HG03378 (cell line): ENCODE measurements around the gene CYP24A1.
A peak's percentile ranks its signal among the peaks of the same experiment; 100 is the strongest.
"Not testable (repeated sequence)": the region's sequence is repeated elsewhere in the genome, so short reads cannot be mapped to it uniquely, and the experiment has no call there.

Source experiments
- ATAC-seq: cut with Tn5 transposase; IDR thresholded peaks from one replicate; pipeline ENCODE4 v1.9.1; 2021; ENCODE audit warnings: mild to moderate bottlenecking, moderate library complexity; ENCODE audit not compliant: unreplicated experiment

CYP24A1 gene

GRCh38 chr20:54134445-54135220 lies 39.2 kb downstream of the CYP24A1 start:
- ATAC-seq = no peak

GRCh38 chr20:54133434-54134427 lies 40.1 kb downstream of the CYP24A1 start:
- no peak for ATAC-seq

DNA sequence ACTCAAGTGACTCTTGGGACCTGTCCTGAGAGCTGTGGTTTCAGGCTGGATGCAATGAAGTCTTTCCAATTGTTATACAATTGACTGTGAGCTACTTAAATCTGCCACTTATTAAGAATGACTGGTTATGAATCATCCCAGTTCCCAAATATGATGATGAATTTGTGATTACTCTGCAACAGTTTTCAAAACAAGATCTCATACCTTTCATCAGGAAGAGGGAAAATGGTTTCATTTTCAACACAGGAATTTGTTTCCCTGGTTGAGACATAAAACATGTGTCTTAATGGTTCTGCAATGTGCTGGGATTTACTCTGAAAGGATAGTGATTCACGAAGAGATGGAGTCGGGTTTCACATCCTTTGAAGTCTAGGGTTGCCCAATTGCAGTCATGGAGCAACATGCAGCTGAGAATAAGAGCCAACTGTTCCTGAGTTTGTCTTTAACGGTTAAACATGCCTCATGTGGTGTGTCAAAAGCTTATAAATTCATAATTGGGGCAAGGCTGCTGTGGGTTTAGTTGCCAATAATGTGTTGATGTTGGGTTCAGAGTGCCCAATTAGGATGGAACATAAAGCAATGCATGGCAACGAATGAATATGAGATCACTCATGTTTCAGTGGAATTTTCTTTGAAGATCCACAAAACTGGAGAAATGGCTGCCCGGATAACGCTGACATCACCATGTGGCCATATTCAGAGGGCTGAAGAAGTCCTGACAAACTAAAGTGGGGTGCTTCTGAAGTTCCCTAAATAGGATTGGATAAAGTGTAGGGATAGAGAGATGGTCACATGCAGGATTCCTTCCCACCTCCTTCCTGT lies 41.0 kb downstream of the CYP24A1 start:
- ATAC-seq = no peak

- ATAC-seq = no peak
These were observed 41.8 kb downstream of the CYP24A1 start for GRCh38 chr20:54131675-54132611.

DNA sequence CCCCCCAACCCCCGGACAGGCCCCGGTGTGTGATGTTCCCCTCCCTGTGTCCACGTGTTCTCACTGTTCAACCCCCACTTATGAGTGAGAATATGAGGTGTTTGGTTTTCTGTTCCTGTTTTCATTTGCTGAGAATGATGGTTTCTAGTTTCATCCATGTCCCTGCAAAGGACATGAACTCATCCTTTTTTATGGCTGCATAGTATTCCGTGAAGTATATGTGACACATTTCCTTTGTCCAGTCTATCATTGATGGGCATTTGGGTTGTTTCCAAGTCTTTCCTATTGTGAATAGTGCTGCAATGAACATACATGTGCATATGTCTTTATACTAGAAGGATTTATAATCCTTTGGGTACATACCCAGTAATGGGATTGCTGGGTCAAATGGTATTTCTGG lies 42.7 kb downstream of the CYP24A1 start:
- ATAC-seq = not testable (repeated sequence)

GRCh38 chr20:54129350-54129749 lies 44.4 kb downstream of the CYP24A1 start:
- no peak for ATAC-seq

GRCh38 chr20:54127855-54128574 lies 45.8 kb downstream of the CYP24A1 start:
- ATAC-seq = no peak

DNA sequence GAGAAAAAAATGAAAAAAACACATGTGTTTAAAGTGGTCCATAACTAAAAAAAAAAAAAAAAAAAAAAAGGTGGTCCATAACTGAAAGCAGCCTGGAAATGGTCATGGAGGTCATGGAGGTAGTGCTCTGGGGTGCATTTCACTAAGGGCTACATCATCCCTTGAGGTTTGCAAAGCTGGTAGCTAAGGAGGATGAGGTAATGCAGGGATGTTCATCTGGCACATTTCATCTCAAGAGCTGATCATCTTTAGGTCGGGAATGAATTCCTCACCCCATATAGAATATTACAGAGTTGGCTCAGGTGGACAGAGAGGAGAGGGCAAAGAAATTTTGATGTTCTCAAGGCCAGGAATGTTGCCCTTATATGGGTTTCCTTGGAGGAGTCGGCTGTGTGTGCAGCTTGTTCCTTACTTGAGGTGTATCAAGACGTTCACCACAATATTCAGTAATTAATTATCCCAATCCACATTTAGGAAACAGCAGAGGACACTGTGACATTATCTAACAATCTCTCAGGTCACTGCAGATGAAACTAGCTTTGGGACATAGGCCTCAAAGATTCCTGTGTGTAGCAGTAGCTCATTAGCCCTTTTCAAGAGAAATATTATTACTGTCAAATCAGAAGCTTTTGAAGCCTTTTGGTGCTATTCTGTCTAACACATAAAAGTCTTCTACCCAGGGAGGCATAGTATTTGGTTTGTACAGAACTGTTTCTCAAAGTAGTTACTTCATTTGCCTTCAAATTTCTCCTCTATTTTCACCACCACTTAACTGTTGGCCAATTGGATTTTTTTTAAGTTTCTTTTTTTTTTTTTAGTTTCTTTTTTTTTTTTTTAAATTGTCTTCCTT lies 46.8 kb downstream of the CYP24A1 start:
- ATAC-seq = no peak

GRCh38 chr20:54126328-54126727 lies 47.5 kb downstream of the CYP24A1 start:
- not testable (repeated sequence) for ATAC-seq

DNA sequence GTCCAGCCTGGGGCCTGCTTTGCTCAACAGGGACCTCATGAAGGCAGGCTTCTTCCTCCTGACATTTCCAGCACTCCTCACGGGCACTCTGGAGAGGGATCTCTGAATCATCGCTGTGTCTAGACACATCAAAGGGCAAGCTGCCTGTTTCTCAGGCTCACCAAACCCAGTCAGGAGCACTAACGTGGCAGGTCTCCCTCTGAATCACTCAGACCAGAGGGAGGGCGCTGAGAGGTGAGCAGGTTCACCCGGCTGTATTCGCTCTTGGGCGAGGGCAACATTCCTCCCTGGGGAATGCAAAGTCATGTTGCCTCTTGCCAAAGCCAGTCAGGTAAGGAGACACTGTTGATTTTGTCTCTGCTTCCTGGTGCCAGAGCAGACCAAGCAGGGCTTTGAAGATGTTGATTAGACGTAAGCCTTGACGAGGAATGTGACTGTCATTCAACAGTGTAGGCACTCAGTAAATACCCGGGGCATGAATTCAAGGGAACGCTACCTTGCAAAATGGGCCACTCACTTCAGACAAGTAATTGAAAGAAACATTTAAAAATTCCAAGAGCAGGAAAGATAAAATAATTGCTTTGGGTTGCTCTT lies 50.1 kb downstream of the CYP24A1 start:
- ATAC-seq = no peak

DNA sequence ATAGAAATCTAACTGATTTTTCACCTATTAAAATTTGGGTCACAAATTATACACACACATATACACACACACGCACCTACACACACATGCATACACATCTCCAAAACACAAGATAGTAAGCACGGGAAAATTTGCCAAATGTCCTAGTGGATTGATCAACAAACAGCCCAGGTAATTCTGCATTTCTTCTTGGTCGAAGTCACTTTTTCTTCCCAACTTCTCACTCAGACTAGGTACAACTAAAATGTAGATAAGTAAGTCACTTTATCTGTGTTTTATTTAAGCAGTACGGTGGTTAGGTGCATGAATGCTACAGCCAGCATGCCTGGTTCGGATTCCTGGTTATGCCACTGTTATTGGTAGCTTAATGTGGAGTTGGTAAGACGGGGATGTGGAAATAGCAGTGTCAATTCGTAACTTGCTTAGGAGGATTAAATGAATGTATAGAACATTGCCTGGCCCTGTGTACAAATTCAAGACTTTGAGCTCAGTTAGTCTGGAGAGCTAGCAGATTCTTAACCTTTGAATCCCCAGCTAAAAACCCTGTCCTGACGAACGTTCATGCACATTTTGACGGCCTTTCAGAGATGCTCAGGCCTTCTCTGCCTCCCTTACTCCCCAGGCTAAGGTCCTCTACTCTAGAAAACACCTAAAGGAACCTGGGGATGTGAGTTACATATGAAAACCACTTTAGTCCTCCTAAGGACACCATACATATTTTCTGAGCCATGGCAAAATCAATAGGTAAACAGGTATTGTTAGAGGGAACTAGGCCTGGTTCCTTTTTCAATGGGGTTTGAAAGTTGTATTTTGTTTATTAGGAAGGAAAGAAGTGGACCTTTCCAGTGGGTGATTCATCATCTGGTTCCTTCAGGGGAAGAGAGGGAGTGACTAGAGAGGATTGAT lies 50.9 kb downstream of the CYP24A1 start:
- ATAC-seq = no peak

- ATAC-seq = peak; percentile 65
These were observed 51.6 kb downstream of the CYP24A1 start for GRCh38 chr20:54122189-54122588.

GRCh38 chr20:54119744-54120143 lies 54.0 kb downstream of the CYP24A1 start:
- ATAC-seq = no peak

GRCh38 chr20:54118220-54119001 lies 55.4 kb downstream of the CYP24A1 start:
- no peak for ATAC-seq

- no peak for ATAC-seq
These were observed 57.1 kb downstream of the CYP24A1 start for GRCh38 chr20:54116550-54117235.
